ENCODE data around the gene TRAK2.

The TRAK2 gene

DNA sequence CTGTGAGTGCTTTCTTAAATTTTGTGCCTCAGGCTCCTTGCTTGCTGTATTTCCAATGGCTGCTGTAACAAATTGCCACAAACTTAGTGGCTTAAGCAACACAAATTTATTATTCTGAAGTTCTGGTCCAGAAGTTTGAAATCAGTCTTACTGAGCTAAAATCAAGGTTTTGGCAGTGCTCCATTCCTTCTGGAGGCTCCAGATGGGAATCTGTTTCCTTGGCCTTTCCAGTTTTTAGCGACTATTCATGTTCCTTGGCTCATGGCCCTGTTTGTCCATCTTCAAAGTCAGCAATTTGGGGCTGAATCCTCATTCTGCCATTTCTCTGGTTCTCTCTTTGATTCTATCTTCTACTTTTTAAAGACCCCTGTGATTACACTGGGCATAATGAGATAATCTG lies 32.1 kb upstream of the TRAK2 start:
- no peak overlapping the region for H3K4me3 ChIP-seq (replicated peaks; ENCODE audit: low read depth, low read length)
- TF ChIP-seq, protein P1, sequence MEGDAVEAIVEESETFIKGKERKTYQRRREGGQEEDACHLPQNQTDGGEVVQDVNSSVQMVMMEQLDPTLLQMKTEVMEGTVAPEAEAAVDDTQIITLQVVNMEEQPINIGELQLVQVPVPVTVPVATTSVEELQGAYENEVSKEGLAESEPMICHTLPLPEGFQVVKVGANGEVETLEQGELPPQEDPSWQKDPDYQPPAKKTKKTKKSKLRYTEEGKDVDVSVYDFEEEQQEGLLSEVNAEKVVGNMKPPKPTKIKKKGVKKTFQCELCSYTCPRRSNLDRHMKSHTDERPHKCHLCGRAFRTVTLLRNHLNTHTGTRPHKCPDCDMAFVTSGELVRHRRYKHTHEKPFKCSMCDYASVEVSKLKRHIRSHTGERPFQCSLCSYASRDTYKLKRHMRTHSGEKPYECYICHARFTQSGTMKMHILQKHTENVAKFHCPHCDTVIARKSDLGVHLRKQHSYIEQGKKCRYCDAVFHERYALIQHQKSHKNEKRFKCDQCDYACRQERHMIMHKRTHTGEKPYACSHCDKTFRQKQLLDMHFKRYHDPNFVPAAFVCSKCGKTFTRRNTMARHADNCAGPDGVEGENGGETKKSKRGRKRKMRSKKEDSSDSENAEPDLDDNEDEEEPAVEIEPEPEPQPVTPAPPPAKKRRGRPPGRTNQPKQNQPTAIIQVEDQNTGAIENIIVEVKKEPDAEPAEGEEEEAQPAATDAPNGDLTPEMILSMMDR (IDR thresholded peaks at IDR 0.05; ENCODE audit: low read length, missing control alignments) = no peak
- no peak for DNase-seq (ENCODE audit: low read depth)

DNA sequence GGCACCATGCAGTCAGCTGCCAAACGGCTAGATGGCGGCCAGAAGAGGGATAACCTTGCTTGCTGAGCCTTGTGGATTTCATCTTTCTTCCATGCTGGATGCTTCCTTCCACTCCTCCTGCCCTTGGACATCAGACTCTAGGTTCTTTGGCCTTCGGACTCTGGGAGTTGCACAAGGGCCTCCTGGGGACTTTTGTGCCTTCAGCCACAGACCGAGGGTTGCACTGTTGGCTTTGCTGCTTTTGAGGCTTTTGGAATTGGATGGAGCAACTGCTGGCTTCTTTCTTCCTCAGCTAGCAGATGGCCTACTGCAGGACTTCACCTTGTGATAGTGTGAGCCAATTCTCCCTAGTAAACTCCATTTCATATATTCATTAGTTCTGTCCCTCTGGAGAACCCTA lies 31.3 kb upstream of the TRAK2 start:
- H3K4me3 ChIP-seq (replicated peaks; ENCODE audit: low read depth, low read length) = no peak overlapping the region
- DNase-seq (ENCODE audit: low read depth) = no peak
- TF ChIP-seq, protein P1 (IDR thresholded peaks at IDR 0.05; ENCODE audit: low read length, missing control alignments) = no peak

DNA sequence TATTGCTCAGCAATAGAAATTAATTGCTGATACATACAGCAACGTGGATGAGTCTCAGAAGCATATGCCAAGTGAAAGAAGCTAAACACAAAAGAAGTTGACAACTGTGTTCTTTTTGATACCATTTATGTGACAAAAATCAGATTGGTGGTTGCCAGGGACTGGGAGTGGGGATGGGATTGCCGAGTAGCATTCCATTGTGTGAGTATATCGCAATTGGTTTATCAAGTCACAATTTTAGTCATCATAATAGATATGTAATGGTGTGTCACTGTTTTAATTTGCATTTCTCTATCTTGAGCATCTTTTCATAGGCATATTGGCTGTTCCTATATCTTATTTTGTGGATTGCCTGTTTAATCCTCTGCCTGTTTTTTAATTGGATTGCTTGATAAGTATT lies 21.2 kb upstream of the TRAK2 start:
- TF ChIP-seq, protein P1 (IDR thresholded peaks at IDR 0.05; ENCODE audit: low read length, missing control alignments) = no peak
- DNase-seq (ENCODE audit: low read depth) = no peak
- H3K4me3 ChIP-seq (replicated peaks; ENCODE audit: low read depth, low read length) = no peak overlapping the region

DNA sequence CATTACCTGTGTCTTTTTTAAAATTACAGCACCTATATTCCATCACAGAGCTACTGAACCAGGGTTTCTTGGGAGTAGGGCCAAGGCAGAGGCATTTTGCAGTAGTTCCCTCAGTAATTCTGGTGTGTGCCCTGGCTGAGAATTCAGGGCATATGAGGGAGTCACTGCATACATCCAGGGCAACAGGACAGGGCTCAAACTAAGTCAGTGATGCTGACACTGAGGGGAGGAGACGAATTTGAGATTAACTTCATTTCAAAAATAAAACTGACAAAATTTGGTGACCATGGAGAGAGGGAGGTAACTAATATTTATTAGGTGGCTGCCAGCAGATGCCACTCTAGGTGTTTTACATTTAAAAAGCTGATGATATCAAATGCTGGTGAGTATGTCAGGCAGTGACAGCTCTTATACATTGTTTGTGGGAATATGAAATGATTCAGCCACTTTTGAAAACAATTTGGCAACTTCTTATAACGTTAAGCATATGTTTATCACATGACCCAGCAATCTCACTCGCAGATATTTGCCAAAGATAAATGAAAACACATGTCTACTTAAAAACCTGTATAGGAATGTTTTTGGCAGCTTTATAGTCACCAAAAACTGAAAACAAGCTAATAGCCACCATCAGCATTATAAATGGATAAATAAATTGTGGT lies 20.6 kb upstream of the TRAK2 start:
- DNase-seq (ENCODE audit: low read depth) = peak; percentile 31
- TF ChIP-seq, protein P1 (IDR thresholded peaks at IDR 0.05; ENCODE audit: low read length, missing control alignments) = no peak
- no peak overlapping the region for H3K4me3 ChIP-seq (replicated peaks; ENCODE audit: low read depth, low read length)

DNA sequence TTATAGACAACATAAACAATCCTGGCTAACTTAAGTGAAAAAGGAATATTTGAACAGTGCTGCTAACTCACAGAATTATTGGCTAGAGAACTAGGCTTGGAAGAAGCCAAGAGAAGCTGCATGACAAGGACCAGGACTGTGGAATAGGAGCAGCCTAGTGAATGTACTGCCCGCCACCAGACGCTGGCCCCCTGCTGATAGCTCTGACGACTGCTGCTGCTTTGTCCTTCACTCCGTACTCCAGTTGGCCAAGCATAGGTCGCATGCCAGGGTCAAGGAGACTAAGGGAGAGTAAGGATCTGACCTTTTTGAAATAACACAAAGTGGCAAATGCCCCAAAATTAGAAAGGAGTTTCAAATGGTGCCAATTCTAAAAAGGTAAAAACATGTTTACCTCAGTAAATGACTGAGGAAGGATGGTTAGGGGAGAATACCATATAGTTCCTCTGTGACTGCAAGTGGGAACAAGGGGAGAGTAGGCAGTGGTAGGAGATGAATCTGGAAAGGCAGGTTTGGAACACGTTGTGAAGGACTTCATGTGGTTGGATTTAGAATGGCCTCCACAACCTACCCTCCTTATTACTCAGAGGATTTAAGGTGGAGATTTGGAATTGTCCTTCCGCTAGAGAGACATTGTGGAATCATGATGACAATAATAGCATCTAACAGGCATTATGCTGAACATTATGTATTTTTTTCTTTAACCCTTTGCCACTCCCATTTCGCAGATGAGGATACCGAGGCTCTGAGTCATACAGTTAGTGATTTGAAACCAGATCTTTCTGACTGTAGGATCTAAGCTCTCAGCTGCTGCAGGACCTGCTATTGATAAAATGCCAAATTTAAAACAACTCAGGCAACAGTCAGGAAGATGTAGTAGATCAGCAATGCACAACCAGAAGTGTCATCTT lies 19.8 kb upstream of the TRAK2 start:
- no peak for DNase-seq (ENCODE audit: low read depth)
- H3K4me3 ChIP-seq (replicated peaks; ENCODE audit: low read depth, low read length) = no peak overlapping the region
- TF ChIP-seq, protein P1 (IDR thresholded peaks at IDR 0.05; ENCODE audit: low read length, missing control alignments) = no peak

DNA sequence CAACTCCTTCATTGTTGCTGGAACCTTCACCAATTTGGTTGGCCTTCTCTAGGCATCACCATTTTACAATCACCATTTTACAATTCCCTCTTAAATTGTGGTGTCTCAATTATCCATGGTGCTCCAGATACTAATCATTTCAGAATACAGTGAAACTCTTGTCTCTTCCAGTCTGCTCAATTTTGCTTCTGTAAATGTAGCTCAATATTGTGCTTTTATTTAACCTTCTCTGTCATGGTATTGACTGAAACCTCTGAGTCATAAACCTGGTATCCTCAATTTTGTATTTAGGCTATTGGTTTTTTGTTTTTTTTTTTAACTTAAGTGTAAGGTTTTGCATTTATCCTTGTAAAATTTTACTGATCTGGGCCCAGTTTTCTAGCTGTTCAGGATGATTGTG lies 16.4 kb upstream of the TRAK2 start:
- no peak for DNase-seq (ENCODE audit: low read depth)
- TF ChIP-seq, protein P1 (IDR thresholded peaks at IDR 0.05; ENCODE audit: low read length, missing control alignments) = no peak
- H3K4me3 ChIP-seq (replicated peaks; ENCODE audit: low read depth, low read length) = no peak overlapping the region
